Skeletal muscle satellite cell (primary cell): Measurements from ENCODE around the gene TBX10.

Experiments
- H3K27me3 ChIP-seq: 2 replicates; pipeline ENCODE4 v1.7.0; 2013; ENCODE audit warnings: low read length; ENCODE audit not compliant: control insufficient read depth, insufficient read depth
- H3K36me3 ChIP-seq: 2 replicates; pipeline ENCODE4 v1.7.0; 2013; ENCODE audit warnings: mild to moderate bottlenecking, control low read depth, low read length; ENCODE audit not compliant: insufficient read depth
- H3K4me1 ChIP-seq: 2 replicates; pipeline ENCODE4 v1.7.0; 2013; ENCODE audit warnings: low read length; ENCODE audit not compliant: control insufficient read depth, insufficient read depth
- H3K4me2 ChIP-seq: 2 replicates; pipeline ENCODE4 v1.7.0; 2013; ENCODE audit warnings: mild to moderate bottlenecking, low read length
- H3K4me3 ChIP-seq: 2 replicates; pipeline ENCODE4 v1.7.0; 2013; ENCODE audit warnings: low read length
- H3K9ac ChIP-seq: 2 replicates; pipeline ENCODE4 v1.7.0; 2013; ENCODE audit warnings: mild to moderate bottlenecking, low read depth, low read length, moderate library complexity
- H3K9me3 ChIP-seq: replicated peaks from 2 replicates; pipeline ENCODE4 v1.7.0; 2013; ENCODE audit warnings: mild to moderate bottlenecking, control low read depth, low read length

Gene TBX10

DNA sequence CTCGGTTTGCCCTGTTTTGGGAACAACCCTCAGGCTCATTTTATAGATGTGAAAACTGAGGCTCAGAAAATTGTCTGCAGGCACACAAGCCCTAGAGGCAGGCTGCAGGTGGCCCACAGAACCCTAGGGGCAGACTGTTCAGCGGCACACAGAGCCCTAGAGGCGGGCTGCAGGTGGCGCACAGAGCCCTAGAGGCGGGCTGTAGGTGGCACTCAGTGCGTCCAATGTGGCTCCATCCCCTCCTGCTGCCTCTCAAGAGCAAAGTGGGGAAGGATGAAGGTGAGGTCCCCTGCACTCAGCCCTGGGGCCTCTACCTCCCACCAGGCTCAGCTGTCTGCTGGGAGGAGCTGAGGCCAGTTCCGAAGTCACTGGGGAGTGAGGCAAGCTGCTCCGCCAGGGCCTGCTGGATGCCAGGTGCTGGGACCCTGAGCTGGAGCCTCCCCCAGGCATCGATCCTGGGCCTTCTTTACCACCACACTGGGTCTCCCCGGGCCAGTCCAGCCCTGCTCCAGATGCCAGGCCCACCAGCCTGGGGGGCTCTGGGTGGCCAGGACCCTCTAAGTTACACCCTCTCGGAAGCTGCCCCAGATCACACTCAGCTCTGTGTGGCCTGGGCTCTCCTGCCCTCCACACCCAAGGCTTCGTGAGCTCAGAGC lies 8.7 kb upstream of the TBX10 start:
- H3K4me1 ChIP-seq: no peaks in the 10 kb centered on the region
- H3K9me3 ChIP-seq: no peaks in the 10 kb centered on the region
- no peak overlapping the region for H3K4me2 ChIP-seq
- H3K9ac ChIP-seq: no peak overlapping the region
- H3K27me3 ChIP-seq: peaks cover 18% of the 10 kb centered on the region
- H3K36me3 ChIP-seq: no peaks in the 10 kb centered on the region
- no peak overlapping the region for H3K4me3 ChIP-seq

GRCh38 chr11:67647471-67647870 lies 7.9 kb upstream of the TBX10 start:
- Histone ChIP-seq H3K9me3 (no peaks in the 10 kb centered on the region), H3K36me3 (no peaks in the 10 kb centered on the region), H3K27me3 (peaks cover 16% of the 10 kb centered on the region), H3K9ac (no peak overlapping the region), H3K4me3 (no peak overlapping the region), H3K4me2 (no peak overlapping the region), H3K4me1 (no peaks in the 10 kb centered on the region)

GRCh38 chr11:67646535-67647336 lies 7.2 kb upstream of the TBX10 start:
- no peaks in the 10 kb centered on the region for H3K9me3 ChIP-seq
- no peak overlapping the region for H3K9ac ChIP-seq
- H3K36me3 ChIP-seq: no peaks in the 10 kb centered on the region
- no peak overlapping the region for H3K4me3 ChIP-seq
- no peaks in the 10 kb centered on the region for H3K4me1 ChIP-seq
- H3K27me3 ChIP-seq: peaks cover 12% of the 10 kb centered on the region
- H3K4me2 ChIP-seq: no peak overlapping the region

DNA sequence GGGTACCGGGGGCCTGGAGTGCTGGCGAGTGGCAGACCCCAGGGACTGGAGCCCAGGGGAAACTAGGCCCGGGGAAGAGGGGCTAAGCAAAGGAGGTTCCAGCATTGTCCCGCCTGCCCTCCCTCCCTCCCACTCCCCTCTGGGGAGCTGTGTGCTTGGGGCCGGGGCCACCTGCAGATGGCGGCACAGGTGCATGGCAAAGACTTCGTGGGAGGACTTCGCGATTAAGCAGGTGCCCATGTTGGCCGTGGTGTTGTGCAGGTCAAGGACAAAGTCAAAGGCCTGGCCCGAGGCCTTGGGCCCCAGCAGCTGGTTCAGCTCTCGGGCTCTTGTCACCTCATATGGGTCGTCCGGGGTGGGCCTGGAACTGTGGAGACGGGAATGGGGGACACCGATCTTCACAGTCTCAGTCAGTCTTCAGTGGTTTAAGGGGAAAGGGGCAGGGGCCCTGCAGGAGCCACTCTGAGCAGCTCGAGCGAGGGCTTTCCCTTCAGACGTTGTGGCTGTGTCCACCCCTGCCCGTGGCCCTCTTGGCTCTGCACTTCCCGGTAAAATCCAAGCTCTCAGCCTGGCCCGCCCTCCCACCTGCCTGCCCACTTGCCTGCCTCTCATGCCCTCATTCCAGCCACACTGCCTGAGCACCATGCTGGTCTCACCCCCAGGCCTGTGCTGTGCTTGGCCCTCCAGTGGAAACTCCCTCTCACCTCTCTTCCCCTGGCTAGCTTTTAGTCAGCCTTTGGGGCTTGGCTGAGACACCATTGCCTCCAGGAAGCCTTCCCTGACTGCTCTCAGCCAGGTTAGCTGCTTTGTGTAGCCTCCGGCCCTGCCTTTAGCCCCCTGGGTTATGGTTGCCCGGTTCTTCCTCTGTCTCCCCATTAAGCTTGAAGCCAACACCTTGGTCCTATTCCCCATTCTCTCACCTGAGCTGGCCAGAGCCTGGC lies 6.2 kb upstream of the TBX10 start:
- Histone ChIP-seq H3K36me3 (no peaks in the 10 kb centered on the region), H3K4me2 (no peak overlapping the region), H3K4me1 (no peaks in the 10 kb centered on the region), H3K9me3 (no peaks in the 10 kb centered on the region), H3K9ac (no peak overlapping the region), H3K4me3 (no peak overlapping the region), H3K27me3 (peaks cover 15% of the 10 kb centered on the region)

- Histone ChIP-seq H3K9me3 (no peaks in the 10 kb centered on the region), H3K4me2 (no peak overlapping the region), H3K9ac (no peak overlapping the region), H3K27me3 (peaks cover 20% of the 10 kb centered on the region), H3K4me1 (no peaks in the 10 kb centered on the region), H3K4me3 (no peak overlapping the region), H3K36me3 (no peaks in the 10 kb centered on the region)
Measured at GRCh38 chr11:67644472-67645418, 5.2 kb upstream of the TBX10 start.

DNA sequence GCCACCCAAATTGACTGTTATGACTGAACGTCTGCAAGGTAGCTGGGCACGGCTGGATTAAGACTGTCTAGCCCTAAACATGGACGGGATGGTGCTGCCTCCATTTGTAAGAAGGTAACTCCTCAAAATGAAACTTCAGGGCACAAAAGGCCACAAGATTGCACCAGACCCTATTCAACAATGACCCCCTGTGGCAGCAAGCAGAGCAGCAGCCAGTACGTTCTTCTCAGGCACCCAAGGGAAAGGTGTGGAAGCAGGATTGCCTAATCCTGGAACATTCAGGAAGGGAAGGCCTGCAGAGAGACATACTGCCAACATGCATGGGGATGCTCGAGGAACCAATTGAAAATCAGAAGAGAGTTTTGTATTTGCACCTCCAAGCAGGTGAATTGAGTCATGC lies 4.5 kb upstream of the TBX10 start:
- Histone ChIP-seq H3K4me3 (no peak overlapping the region), H3K27me3 (peaks cover 24% of the 10 kb centered on the region), H3K4me1 (no peaks in the 10 kb centered on the region), H3K4me2 (no peak overlapping the region), H3K9ac (no peak overlapping the region), H3K9me3 (no peaks in the 10 kb centered on the region), H3K36me3 (no peaks in the 10 kb centered on the region)

- Histone ChIP-seq H3K9ac (no peak overlapping the region), H3K9me3 (no peaks in the 10 kb centered on the region), H3K4me1 (no peaks in the 10 kb centered on the region), H3K36me3 (no peaks in the 10 kb centered on the region), H3K4me2 (no peak overlapping the region), H3K4me3 (no peak overlapping the region), H3K27me3 (peaks cover 15% of the 10 kb centered on the region)
Measured at GRCh38 chr11:67642173-67643120, 2.9 kb upstream of the TBX10 start.

GRCh38 chr11:67641338-67642172 lies 2.0 kb upstream of the TBX10 start:
- H3K4me2 ChIP-seq: no peak overlapping the region
- H3K9ac ChIP-seq: no peak overlapping the region
- no peak overlapping the region for H3K4me3 ChIP-seq
- no peaks in the 10 kb centered on the region for H3K9me3 ChIP-seq
- H3K36me3 ChIP-seq: no peaks in the 10 kb centered on the region
- peaks cover 15% of the 10 kb centered on the region for H3K27me3 ChIP-seq
- H3K4me1 ChIP-seq: no peaks in the 10 kb centered on the region

DNA sequence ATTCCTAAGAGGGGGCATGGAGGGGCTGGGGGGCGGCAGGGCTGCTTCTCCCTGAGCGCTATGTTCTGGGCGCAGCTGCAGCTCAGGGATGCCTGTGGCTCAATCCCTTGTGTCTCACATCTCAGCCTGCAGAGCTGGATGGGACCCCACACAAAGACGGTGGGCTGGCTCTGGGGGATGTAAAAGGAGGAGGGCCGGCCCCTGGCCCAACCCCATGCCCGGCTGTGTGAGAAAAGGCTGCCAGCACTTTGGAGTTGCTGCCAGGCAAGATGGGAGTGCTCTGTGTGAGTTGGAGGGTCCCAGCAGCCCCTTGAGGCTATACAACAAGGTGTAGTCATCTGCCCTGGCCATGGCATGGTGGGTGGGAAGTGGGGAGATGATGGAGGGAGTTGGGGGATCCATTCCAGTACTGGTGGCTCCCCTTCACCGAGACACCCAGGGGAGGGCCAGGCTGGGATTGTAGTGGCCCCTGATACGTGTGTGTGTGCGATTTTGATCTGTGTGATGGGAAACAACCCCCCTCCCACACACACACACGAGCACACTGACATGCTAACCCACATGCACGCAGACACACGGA lies 1.3 kb upstream of the TBX10 start:
- Histone ChIP-seq H3K4me3 (no peak overlapping the region), H3K36me3 (no peaks in the 10 kb centered on the region), H3K27me3 (peaks cover 15% of the 10 kb centered on the region), H3K9ac (no peak overlapping the region), H3K4me1 (no peaks in the 10 kb centered on the region), H3K4me2 (no peak overlapping the region), H3K9me3 (no peaks in the 10 kb centered on the region)
